Measurements from ENCODE around the gene IRF8. TPM values are rescaled to one million over a fixed set of nuclear protein-coding genes. Genes with fewer than 3 reads are reported as not detected.
A peak's percentile ranks its signal among the peaks of the same experiment; 100 is the strongest.

Gene IRF8
- polyA plus RNA-seq, 1 of the 3 experiments (the other 2 are of a cell fraction) = not detected

DNA sequence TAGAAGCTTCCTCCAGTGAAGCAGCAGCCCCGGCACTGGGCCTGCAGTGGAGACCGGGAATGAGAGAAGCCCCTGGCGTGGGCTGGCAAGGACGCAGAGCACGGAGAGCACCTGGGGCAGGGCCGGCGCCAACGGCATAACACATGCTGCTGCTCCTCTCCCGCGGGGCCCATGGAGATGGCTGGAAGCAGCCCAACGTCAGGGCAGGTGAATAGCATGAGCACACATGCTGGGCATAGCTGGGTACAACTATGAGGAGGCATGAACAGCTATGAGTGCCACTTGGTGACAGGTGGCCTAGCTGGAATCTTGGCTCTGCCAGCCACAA, 46.4 kb downstream of the IRF8 start:
- Histone ChIP-seq H3K9me2 (no peaks in the 10 kb centered on the region), H3K4me2 (no peak overlapping the region), H3K9ac (no peak overlapping the region), H3K79me2 (ENCODE audit: insufficient read depth) (no peaks in the 10 kb centered on the region), H3K4me3 (ENCODE audit: low read depth in 2 of 2, low read length in 1 of 2) (no peak overlapping the region), H4K20me1 (ENCODE audit: insufficient read depth) (no peaks in the 10 kb centered on the region), H3K9me3 (no peaks in the 10 kb centered on the region), H2AFZ (ENCODE audit: low read depth) (no peak overlapping the region), H3K36me3 (replicated peaks in 1 of 2; ENCODE audit: control insufficient read depth in 1 of 2, insufficient read depth in 2 of 2, low read length in 1 of 2) (no peaks in the 10 kb centered on the region), H3K27me3 (ENCODE audit: insufficient read depth) (peaks cover 75% of the 10 kb centered on the region), H3F3A (replicated peaks; ENCODE audit: insufficient read depth) (no peaks in the 10 kb centered on the region), H3K27ac (ENCODE audit: low read depth in 2 of 2, low read length in 1 of 2) (no peak overlapping the region), H3K4me1 (ENCODE audit: control insufficient read depth in 1 of 2, insufficient read depth in 2 of 2, low read depth in 1 of 2, low read length in 1 of 2) (no peaks in the 10 kb centered on the region)
- POLR2A ChIA-PET = no interaction called here
- DNase-seq = no peak
- TF ChIP-seq CHD2 (IDR thresholded peaks at IDR 0.05; ENCODE audit: low read length, partially characterized antibody) = no peak
- TF ChIP-seq GATA2 (CRISPR knock-in tag; IDR thresholded peaks at IDR 0.05) = no peak
- no peak for TF ChIP-seq JUND (IDR thresholded peaks at IDR 0.05)
- TF ChIP-seq MAX (IDR thresholded peaks at IDR 0.05; ENCODE audit: low read depth) = no peak
- TF ChIP-seq YY1 (IDR thresholded peaks at IDR 0.05; ENCODE audit: low read depth) = no peak
- 8% methylated on average over 11 of the region's 11 CpGs for WGBS (ENCODE audit: low lambda C conversion rate)
- CTCF ChIA-PET = no interaction called here

DNA sequence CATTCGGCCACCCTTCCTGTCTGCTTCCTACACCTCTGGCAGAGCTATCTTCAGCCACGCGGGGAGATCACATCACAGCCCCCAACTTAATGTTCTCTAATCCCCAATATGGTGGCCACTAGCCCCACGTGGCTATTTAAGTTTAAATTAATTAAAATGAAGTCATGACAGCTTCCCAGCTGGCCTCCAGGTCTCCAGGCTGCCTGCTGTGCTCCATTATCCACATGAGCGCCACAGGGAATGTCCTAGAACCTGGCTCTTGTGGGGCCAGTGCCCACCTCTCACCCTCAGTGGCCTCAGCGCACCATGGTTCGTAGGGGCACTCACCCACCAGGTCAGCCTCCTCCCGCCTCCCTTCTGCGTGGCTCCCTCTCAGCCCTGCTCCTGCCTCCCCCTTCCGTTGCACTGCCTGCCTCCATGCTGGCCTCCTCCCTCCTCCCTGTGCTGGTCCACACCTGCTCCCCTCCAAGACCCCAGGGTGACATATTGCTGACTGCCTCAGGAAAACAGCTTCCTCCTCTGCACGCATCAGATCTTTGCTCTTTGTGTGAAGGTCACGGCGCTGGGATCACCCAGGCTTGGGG, 47.7 kb downstream of the IRF8 start:
- no peaks in the 10 kb centered on the region for H3K9me3 ChIP-seq
- no peak overlapping the region for H3K4me2 ChIP-seq
- 15% methylated on average over 13 of the region's 13 CpGs for WGBS (ENCODE audit: low lambda C conversion rate)
- H3K27me3 ChIP-seq (ENCODE audit: insufficient read depth) = peaks cover 76% of the 10 kb centered on the region
- no peaks in the 10 kb centered on the region for H3F3A ChIP-seq (replicated peaks; ENCODE audit: insufficient read depth)
- no peaks in the 10 kb centered on the region for H3K4me1 ChIP-seq (ENCODE audit: control insufficient read depth in 1 of 2, insufficient read depth in 2 of 2, low read depth in 1 of 2, low read length in 1 of 2)
- no peaks in the 10 kb centered on the region for H3K79me2 ChIP-seq (ENCODE audit: insufficient read depth)
- no peak overlapping the region for H3K9ac ChIP-seq
- TF ChIP-seq FOSL2 (IDR thresholded peaks at IDR 0.05; ENCODE audit: borderline replicate concordance, low read depth) = no peak
- TF ChIP-seq POLR2AphosphoS5 (IDR thresholded peaks at IDR 0.05; ENCODE audit: low read depth, low read length) = no peak
- ChIA-PET CTCF (no interaction called here), POLR2A (no interaction called here)
- H3K4me3 ChIP-seq (ENCODE audit: low read depth in 2 of 2, low read length in 1 of 2) = no peak overlapping the region
- no peak for DNase-seq
- no peaks in the 10 kb centered on the region for H3K9me2 ChIP-seq
- no peak overlapping the region for H2AFZ ChIP-seq (ENCODE audit: low read depth)
- H3K36me3 ChIP-seq (replicated peaks in 1 of 2; ENCODE audit: control insufficient read depth in 1 of 2, insufficient read depth in 2 of 2, low read length in 1 of 2) = no peaks in the 10 kb centered on the region
- H4K20me1 ChIP-seq (ENCODE audit: insufficient read depth) = no peaks in the 10 kb centered on the region
- no peak overlapping the region for H3K27ac ChIP-seq (ENCODE audit: low read depth in 2 of 2, low read length in 1 of 2)

GRCh38 chr16:85947230-85948137, 48.5 kb downstream of the IRF8 start:
- TF ChIP-seq MEF2A (IDR thresholded peaks at IDR 0.05; ENCODE audit: borderline replicate concordance, low read depth) = no peak
- TF ChIP-seq, protein P1, sequence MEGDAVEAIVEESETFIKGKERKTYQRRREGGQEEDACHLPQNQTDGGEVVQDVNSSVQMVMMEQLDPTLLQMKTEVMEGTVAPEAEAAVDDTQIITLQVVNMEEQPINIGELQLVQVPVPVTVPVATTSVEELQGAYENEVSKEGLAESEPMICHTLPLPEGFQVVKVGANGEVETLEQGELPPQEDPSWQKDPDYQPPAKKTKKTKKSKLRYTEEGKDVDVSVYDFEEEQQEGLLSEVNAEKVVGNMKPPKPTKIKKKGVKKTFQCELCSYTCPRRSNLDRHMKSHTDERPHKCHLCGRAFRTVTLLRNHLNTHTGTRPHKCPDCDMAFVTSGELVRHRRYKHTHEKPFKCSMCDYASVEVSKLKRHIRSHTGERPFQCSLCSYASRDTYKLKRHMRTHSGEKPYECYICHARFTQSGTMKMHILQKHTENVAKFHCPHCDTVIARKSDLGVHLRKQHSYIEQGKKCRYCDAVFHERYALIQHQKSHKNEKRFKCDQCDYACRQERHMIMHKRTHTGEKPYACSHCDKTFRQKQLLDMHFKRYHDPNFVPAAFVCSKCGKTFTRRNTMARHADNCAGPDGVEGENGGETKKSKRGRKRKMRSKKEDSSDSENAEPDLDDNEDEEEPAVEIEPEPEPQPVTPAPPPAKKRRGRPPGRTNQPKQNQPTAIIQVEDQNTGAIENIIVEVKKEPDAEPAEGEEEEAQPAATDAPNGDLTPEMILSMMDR (IDR thresholded peaks at IDR 0.05) = no peak
- H3K9me3 ChIP-seq = no peaks in the 10 kb centered on the region
- no peaks in the 10 kb centered on the region for H3K36me3 ChIP-seq (replicated peaks in 1 of 2; ENCODE audit: control insufficient read depth in 1 of 2, insufficient read depth in 2 of 2, low read length in 1 of 2)
- no peak overlapping the region for H2AFZ ChIP-seq (ENCODE audit: low read depth)
- ChIA-PET POLR2A (no interaction called here), CTCF (no interaction called here)
- 0 out of 4 replicates have a peak overlapping the region, but pooled peaks of 1 of the 2 experiments have one; percentile 23 for H3K4me3 ChIP-seq (ENCODE audit: low read depth in 2 of 2, low read length in 1 of 2)
- H3K9ac ChIP-seq = no peak overlapping the region
- H3K4me2 ChIP-seq = peak overlapping the region; percentile 59
- H3K79me2 ChIP-seq (ENCODE audit: insufficient read depth) = no peaks in the 10 kb centered on the region
- no peaks in the 10 kb centered on the region for H4K20me1 ChIP-seq (ENCODE audit: insufficient read depth)
- no peaks in the 10 kb centered on the region for H3K4me1 ChIP-seq (ENCODE audit: control insufficient read depth in 1 of 2, insufficient read depth in 2 of 2, low read depth in 1 of 2, low read length in 1 of 2)
- whole genome bisulfite sequencing (ENCODE audit: low lambda C conversion rate) = 29% methylated on average over 21 of the region's 32 CpGs
- no peak for DNase-seq
- no peaks in the 10 kb centered on the region for H3K9me2 ChIP-seq
- peaks cover 75% of the 10 kb centered on the region for H3K27me3 ChIP-seq (ENCODE audit: insufficient read depth)
- no peak overlapping the region for H3K27ac ChIP-seq (ENCODE audit: low read depth in 2 of 2, low read length in 1 of 2)
- no peaks in the 10 kb centered on the region for H3F3A ChIP-seq (replicated peaks; ENCODE audit: insufficient read depth)

Data from SK-N-SH (cell line).